Measurements from ENCODE around the gene WNT7A.

GRCh38 chr3:13838421-13838820 is 41.5 kb downstream of the WNT7A start:
- TF ChIP-seq EZH2phosphoT487 (IDR thresholded peaks at IDR 0.05; ENCODE audit: insufficient read depth, low read depth): no peak
- no peak for TF ChIP-seq EZH2 (IDR thresholded peaks at IDR 0.05; ENCODE audit: insufficient read depth, poor library complexity, severe bottlenecking)
